IgD-negative memory B cell (primary cell): Measurements from ENCODE around the gene LSM14A. TPM values are rescaled to one million over a fixed set of nuclear protein-coding genes. Genes with fewer than 3 reads are reported as not detected.

ENCODE experiments used
- H3K27ac Mint-ChIP-seq, 3 donors: one replicate each; pipeline ENCODE4 v1.8.0; 2020 to 2022; ENCODE audit warnings: mild to moderate bottlenecking in 3 of 3, mixed read lengths in 3 of 3, moderate library complexity in 1 of 3
- H3K27me3 Mint-ChIP-seq: one replicate; pipeline ENCODE4 v1.8.0; 2021; ENCODE audit warnings: mixed read lengths
- H3K36me3 Mint-ChIP-seq: one replicate; pipeline ENCODE4 v1.8.0; 2020; ENCODE audit warnings: mild to moderate bottlenecking, mixed read lengths
- H3K4me1 Mint-ChIP-seq, 3 donors: one replicate each; pipeline ENCODE4 v1.8.0; 2020 to 2022; ENCODE audit warnings: mixed read lengths in 3 of 3, mild to moderate bottlenecking in 1 of 3
- H3K4me3 Mint-ChIP-seq, 4 donors: one replicate each; pipeline ENCODE4 v1.8.0; 2020 to 2022; ENCODE audit warnings: mild to moderate bottlenecking in 4 of 4, mixed read lengths in 4 of 4, moderate library complexity in 3 of 4
- H3K9me3 Mint-ChIP-seq, 3 donors: one replicate each; pipeline ENCODE4 v1.8.0; 2020 to 2021; ENCODE audit warnings: mixed read lengths in 3 of 3, mild to moderate bottlenecking in 1 of 3
- polyA plus RNA-seq: library from polyadenylated mRNA; unstranded; fragments of 300-500 nt; fragmentation: Illumina TruSeq; gene quantifications from one replicate; pipeline ENCODE4 v1.2.3, GENCODE V29; 2021

The LSM14A gene
- polyA plus RNA-seq, 1 donor from 2014 or later: 154 TPM

GRCh38 chr19:34257559-34257924 lies 85.2 kb downstream of the LSM14A start:
- Mint-ChIP-seq H3K4me1 (peaks cover 33 to 39% (median 38%) of the 10 kb centered on the region in 3 donors), H3K27me3 (no peaks in the 10 kb centered on the region), H3K4me3 (peak overlapping the region in 2 of 4 donors; percentile 84 to 85), H3K9me3 (no peaks in the 10 kb centered on the region), H3K36me3 (no peaks in the 10 kb centered on the region), H3K27ac (peak overlapping the region in 1 of 3 donors; percentile 71)

- Mint-ChIP-seq H3K36me3 (no peaks in the 10 kb centered on the region), H3K27ac (peak overlapping the region in 1 of 3 donors; percentile 12), H3K9me3 (no peaks in the 10 kb centered on the region), H3K27me3 (no peaks in the 10 kb centered on the region), H3K4me1 (peaks cover 31 to 34% (median 33%) of the 10 kb centered on the region in 3 donors), H3K4me3 (peak overlapping the region in 1 of 4 donors; percentile 39)
Observed at GRCh38 chr19:34259367-34260095, 87.2 kb downstream of the LSM14A start.

- Mint-ChIP-seq H3K9me3 (no peaks in the 10 kb centered on the region), H3K36me3 (no peaks in the 10 kb centered on the region), H3K27me3 (no peaks in the 10 kb centered on the region), H3K4me3 (no peak overlapping the region), H3K4me1 (peaks cover 26 to 34% (median 34%) of the 10 kb centered on the region in 3 donors), H3K27ac (no peak overlapping the region)
Observed at GRCh38 chr19:34260771-34261173, 88.5 kb downstream of the LSM14A start.

DNA sequence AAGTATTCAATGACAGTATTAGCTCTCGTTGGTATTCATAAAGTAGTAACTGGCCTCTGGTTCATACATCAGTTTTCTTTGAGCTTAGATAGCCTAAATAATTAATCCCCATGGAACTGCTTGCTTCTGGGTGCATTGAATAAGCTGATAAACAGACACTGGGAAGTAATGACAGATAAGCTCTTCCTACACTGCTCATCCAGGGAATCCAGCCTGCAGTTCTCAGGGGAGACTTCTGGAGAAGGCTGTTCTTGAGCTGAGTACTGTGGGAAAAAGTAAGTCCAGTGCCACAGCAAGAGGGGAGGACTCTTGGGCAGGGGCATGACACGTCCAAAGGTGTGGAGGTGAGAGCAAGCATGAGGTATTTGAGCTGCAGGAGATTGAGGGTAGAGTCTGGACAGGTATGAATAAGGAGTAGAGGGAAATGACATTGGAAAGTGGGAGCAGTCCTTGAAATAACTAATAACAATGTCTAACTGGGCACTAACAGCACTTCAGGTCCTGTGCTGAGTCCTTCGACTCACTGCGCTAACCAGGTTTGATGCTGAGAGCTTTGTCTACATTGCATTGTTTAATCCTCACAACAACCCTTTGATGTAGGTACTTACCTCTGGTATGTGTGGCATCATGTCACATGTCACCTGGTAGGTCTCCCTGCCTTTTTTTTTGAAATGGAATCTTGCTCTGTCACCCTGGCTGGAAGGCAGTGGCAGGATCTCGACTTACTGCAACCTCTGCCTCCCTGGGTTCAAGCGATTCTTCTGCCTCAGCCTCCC lies 89.2 kb downstream of the LSM14A start:
- no peaks in the 10 kb centered on the region for H3K27me3 Mint-ChIP-seq
- no peaks in the 10 kb centered on the region for H3K9me3 Mint-ChIP-seq
- peak overlapping the region in 1 of 4 donors; percentile 41 for H3K4me3 Mint-ChIP-seq
- H3K36me3 Mint-ChIP-seq: no peaks in the 10 kb centered on the region
- peak overlapping the region; percentile 1 to 65 (median 11) for H3K27ac Mint-ChIP-seq
- peaks cover 28 to 41% (median 39%) of the 10 kb centered on the region in 3 donors for H3K4me1 Mint-ChIP-seq

- Mint-ChIP-seq H3K4me3 (no peak overlapping the region), H3K9me3 (no peaks in the 10 kb centered on the region), H3K27me3 (no peaks in the 10 kb centered on the region), H3K4me1 (peaks cover 27 to 42% (median 37%) of the 10 kb centered on the region in 3 donors), H3K36me3 (no peaks in the 10 kb centered on the region), H3K27ac (peak overlapping the region in 1 of 3 donors; percentile 40)
Observed at GRCh38 chr19:34263745-34264237, 91.5 kb downstream of the LSM14A start.

- Mint-ChIP-seq H3K27ac (peak overlapping the region in 1 of 3 donors; percentile 62), H3K9me3 (no peaks in the 10 kb centered on the region), H3K4me1 (peaks cover 32 to 47% (median 38%) of the 10 kb centered on the region in 3 donors), H3K4me3 (peak overlapping the region in 1 of 4 donors; percentile 63), H3K27me3 (no peaks in the 10 kb centered on the region), H3K36me3 (no peaks in the 10 kb centered on the region)
Observed at GRCh38 chr19:34265221-34265650, 92.9 kb downstream of the LSM14A start.

GRCh38 chr19:34269081-34269480 lies 96.8 kb downstream of the LSM14A start:
- peak overlapping the region; percentile 84 to 97 (median 90) for H3K27ac Mint-ChIP-seq
- H3K4me1 Mint-ChIP-seq: peaks cover 46 to 66% (median 49%) of the 10 kb centered on the region in 3 donors
- no peaks in the 10 kb centered on the region for H3K9me3 Mint-ChIP-seq
- no peaks in the 10 kb centered on the region for H3K27me3 Mint-ChIP-seq
- H3K4me3 Mint-ChIP-seq: peak overlapping the region; percentile 24 to 87 (median 68)
- no peaks in the 10 kb centered on the region for H3K36me3 Mint-ChIP-seq

- Mint-ChIP-seq H3K27ac (peak overlapping the region; percentile 90 to 97 (median 97)), H3K4me3 (peak overlapping the region; percentile 61 to 88 (median 76)), H3K9me3 (no peaks in the 10 kb centered on the region), H3K4me1 (peaks cover 49 to 69% (median 52%) of the 10 kb centered on the region in 3 donors), H3K36me3 (no peaks in the 10 kb centered on the region), H3K27me3 (no peaks in the 10 kb centered on the region)
Observed at GRCh38 chr19:34269489-34269888, 97.2 kb downstream of the LSM14A start.

DNA sequence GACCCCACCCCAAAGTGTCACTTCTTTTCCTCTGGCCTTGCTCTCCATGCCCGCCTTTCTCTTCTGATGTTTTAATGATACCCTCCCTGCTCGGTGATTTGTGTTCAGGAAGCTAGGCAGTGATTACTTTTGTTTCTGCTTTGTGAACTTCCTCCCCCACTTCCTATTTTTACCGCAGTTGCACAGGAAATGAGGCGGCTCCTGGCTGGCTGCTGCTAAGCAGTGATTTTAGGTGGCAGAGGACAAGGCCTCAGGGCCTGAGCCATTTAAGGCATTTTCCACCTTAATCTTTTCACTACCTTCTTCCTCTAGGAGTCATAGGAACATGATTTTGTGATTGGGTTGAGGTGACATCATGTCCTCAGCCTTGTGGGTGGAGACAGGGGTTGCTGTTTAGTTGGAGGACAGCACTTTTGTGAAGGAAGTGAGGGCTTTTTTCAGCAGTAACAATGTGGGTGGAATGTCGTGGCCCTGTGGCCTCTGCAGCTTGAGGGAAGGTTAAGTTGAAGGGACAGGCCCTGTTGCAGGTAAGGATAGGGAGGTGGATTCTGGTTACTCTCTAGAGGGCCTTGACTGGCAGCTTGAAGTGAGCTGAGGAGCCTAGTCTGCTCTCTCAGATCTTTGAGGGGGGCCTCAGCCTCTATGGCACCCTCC lies 97.8 kb downstream of the LSM14A start:
- peaks cover 53 to 70% (median 53%) of the 10 kb centered on the region in 3 donors for H3K4me1 Mint-ChIP-seq
- no peaks in the 10 kb centered on the region for H3K9me3 Mint-ChIP-seq
- H3K36me3 Mint-ChIP-seq: no peaks in the 10 kb centered on the region
- peak overlapping the region; percentile 90 to 97 (median 97) for H3K27ac Mint-ChIP-seq
- peak overlapping the region; percentile 61 to 88 (median 67) for H3K4me3 Mint-ChIP-seq
- H3K27me3 Mint-ChIP-seq: no peaks in the 10 kb centered on the region

DNA sequence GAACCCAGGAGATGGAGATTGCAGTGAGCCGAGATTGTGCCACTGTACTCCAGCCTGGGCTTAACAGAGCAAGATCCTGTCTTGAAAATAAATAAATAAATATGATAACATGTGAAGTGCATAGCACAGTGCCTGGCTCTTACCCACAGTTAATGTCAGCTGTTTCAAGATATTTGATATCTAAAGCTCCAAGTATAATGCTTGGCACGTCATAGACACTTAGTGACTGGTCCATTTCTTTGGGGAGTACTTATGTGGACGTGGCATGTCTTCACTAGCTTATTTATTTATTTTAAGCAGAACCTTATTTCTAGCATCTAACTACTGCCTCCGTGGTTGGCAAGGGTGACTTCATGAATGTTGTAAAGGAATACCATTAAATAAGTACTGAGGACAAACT lies 100.8 kb downstream of the LSM14A start:
- Mint-ChIP-seq H3K9me3 (no peaks in the 10 kb centered on the region), H3K4me1 (peaks cover 60 to 74% (median 63%) of the 10 kb centered on the region in 3 donors), H3K27me3 (no peaks in the 10 kb centered on the region), H3K4me3 (peak overlapping the region in 3 of 4 donors; percentile 11 to 83 (median 15)), H3K27ac (peak overlapping the region; percentile 55 to 97 (median 96)), H3K36me3 (no peaks in the 10 kb centered on the region)

GRCh38 chr19:34274284-34274826 lies 102.1 kb downstream of the LSM14A start:
- H3K27ac Mint-ChIP-seq: peak overlapping the region in 2 of 3 donors; percentile 55 to 64
- no peaks in the 10 kb centered on the region for H3K27me3 Mint-ChIP-seq
- H3K4me1 Mint-ChIP-seq: peaks cover 54 to 67% (median 61%) of the 10 kb centered on the region in 3 donors
- peak overlapping the region in 1 of 4 donors; percentile 55 for H3K4me3 Mint-ChIP-seq
- H3K36me3 Mint-ChIP-seq: no peaks in the 10 kb centered on the region
- no peaks in the 10 kb centered on the region for H3K9me3 Mint-ChIP-seq

GRCh38 chr19:34274827-34275625 lies 102.7 kb downstream of the LSM14A start:
- no peaks in the 10 kb centered on the region for H3K36me3 Mint-ChIP-seq
- no peaks in the 10 kb centered on the region for H3K27me3 Mint-ChIP-seq
- H3K4me3 Mint-ChIP-seq: no peak overlapping the region
- H3K9me3 Mint-ChIP-seq: no peaks in the 10 kb centered on the region
- H3K27ac Mint-ChIP-seq: peak overlapping the region in 2 of 3 donors; percentile 50 to 55
- H3K4me1 Mint-ChIP-seq: peaks cover 49 to 61% (median 55%) of the 10 kb centered on the region in 3 donors

- Mint-ChIP-seq H3K9me3 (no peaks in the 10 kb centered on the region), H3K27me3 (no peaks in the 10 kb centered on the region), H3K4me1 (peaks cover 42 to 55% (median 50%) of the 10 kb centered on the region in 3 donors), H3K4me3 (no peak overlapping the region), H3K27ac (peak overlapping the region in 1 of 3 donors; percentile 59), H3K36me3 (no peaks in the 10 kb centered on the region)
Observed at GRCh38 chr19:34275705-34276104, 103.4 kb downstream of the LSM14A start.

- Mint-ChIP-seq H3K27me3 (no peaks in the 10 kb centered on the region), H3K4me1 (peaks cover 41 to 48% (median 48%) of the 10 kb centered on the region in 3 donors), H3K4me3 (peak overlapping the region in 2 of 4 donors; percentile 2 to 13), H3K27ac (peak overlapping the region in 1 of 3 donors; percentile 13), H3K36me3 (no peaks in the 10 kb centered on the region), H3K9me3 (no peaks in the 10 kb centered on the region)
Observed at GRCh38 chr19:34276614-34277013, 104.3 kb downstream of the LSM14A start.
